ENCODE results near the gene F2. TPM values are rescaled to one million over a fixed set of nuclear protein-coding genes. Genes with fewer than 3 reads are reported as not detected.

The F2 gene
- not detected for total RNA-seq

DNA sequence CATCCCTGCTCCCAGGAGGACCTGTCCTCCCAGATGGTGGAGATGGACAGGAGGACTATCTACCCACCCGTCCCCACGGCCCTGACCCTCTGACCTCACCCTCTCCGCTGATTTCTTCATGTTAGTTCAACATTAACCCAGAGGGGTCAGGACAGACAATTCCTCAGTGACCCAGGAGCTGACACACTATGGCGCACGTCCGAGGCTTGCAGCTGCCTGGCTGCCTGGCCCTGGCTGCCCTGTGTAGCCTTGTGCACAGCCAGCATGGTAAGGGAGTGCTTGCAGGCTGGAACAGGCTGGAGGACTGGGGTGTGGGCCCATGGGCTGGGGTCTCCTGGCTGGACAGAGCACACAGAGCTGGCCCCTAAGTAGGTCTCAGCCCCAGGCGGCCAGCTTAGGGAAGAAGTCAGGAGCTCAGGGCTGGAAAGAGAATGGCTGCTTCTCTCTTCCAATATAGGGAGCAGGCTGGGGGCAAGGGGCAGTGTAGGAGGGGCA, at the start of gene F2:
F2 (plus strand) TSS at position 166 of the 495 bp plus-strand sequence; CDS start at position 189, 23 bp downstream.

DNA sequence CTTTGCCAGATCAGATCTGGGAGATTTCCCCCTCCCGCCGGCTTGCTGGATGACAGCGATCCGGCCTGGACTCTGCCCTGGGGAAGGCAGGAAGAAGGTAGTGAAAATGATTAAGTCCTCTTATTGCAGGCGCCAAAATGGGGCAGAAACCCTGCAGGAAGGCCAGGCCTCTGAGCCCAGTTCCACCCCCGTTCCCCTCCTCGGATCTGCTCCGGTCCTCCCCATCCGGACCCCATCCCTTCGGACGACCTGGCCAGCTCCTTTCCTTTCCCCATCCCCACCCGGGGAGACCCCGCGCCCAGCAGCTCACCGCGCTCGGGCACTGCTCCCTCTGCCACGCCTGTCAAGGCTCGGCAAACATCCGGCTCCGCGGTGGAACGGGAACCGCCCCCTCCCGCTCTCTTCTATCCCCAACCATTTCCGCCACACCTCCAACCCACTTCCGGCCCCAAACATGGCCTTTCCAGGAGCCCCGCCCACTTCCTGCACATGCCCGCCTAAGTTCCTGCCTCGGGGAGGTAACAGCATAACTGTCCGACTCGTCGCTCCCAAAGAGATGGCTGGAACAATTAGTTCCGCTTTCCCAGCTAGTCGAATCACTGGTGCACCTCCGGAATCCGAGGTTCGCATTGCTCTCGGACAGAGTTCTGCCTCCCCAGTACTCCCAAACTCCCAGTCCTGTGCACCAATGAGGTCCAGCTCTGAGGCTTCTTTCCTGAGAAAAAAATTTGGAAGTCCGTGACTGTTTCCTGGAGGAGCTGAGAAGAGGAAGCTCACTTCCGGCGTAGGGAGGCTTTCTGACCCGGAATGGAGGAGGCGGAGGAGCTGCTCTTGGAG, 18.6 kb upstream of the F2 start, which contains the start of the genes ARHGAP1 and ZNF408:
ARHGAP1 (minus strand) TSS at position 379 of the 837 bp plus-strand sequence. CDS start 4,512 bp downstream, outside the sequence.
ZNF408 (plus strand) TSS at position 791 of the 837 bp plus-strand sequence; CDS start at position 808, 17 bp downstream.

Small RNAs within 50 kb of the gene (microRNA-seq; reads per million reads assigned to microRNA genes)
- gene MIR5582 (ENCODE audit: borderline microRNAs expressed, borderline replicate concordance): 2.7 reads per million, percentile 12 among the genes with 10 or more reads in this experiment

Other genes with a start within 250 kb of the F2 start
- 10 to 100 TPM; 33.2 to 33.5 TPM for gene AMBRA1, start 125.2 kb upstream of the F2 start, total RNA-seq
- 1 to 10 TPM; 5.0 to 6.1 TPM for gene HARBI1, start 102.0 kb upstream of the F2 start, total RNA-seq
- 10 to 100 TPM; 58.3 to 66.2 TPM for gene ATG13, start 101.7 kb upstream of the F2 start, total RNA-seq
- gene ARHGAP1, start 18.6 kb upstream of the F2 start, total RNA-seq: 10 to 100 TPM; 76.9 to 82.3 TPM
- 10 to 100 TPM; 13.2 to 16.3 TPM for gene ZNF408, start 18.2 kb upstream of the F2 start, total RNA-seq
- 100 to 1,000 TPM; 124 to 140 TPM for gene CKAP5, start 127.1 kb downstream of the F2 start, total RNA-seq
- gene LRP4, start 199.3 kb downstream of the F2 start, total RNA-seq: under 1 TPM; 0.15 to 0.24 TPM
- gene CSTPP1, start 217.5 kb downstream of the F2 start, total RNA-seq: 10 to 100 TPM; 13.6 to 14.6 TPM